Choroid plexus epithelial cell (primary cell): ENCODE results near the gene GRK2.

Experiments
- DNase-seq: peaks from one replicate; pipeline ENCODE4 v3.0.0-alpha.2; 2010; ENCODE audit warnings: low read depth
- H3K4me3 ChIP-seq: 2 replicates; pipeline ENCODE4 v1.5.1; 2011; ENCODE audit warnings: low read depth, mild to moderate bottlenecking, control low read depth, low read length, moderate library complexity
- CTCF ChIP-seq: conservative IDR thresholded peaks from 2 replicates; pipeline ENCODE4 v1.5.1; 2011; ENCODE audit warnings: low read depth, mild to moderate bottlenecking, control low read depth, inconsistent platforms, low read length, moderate library complexity

GRK2 gene

GRCh38 chr11:67238894-67239782 is 27.1 kb upstream of the GRK2 start:
- DNase-seq: peak; percentile 22
- no peak for TF ChIP-seq CTCF
- peak overlapping the region; percentile 44 for H3K4me3 ChIP-seq

GRCh38 chr11:67239783-67240575 is 26.3 kb upstream of the GRK2 start:
- peak; percentile 37 for TF ChIP-seq CTCF
- peak; percentile 99 for DNase-seq
- H3K4me3 ChIP-seq: peak overlapping the region; percentile 67

- peak; percentile 82 for DNase-seq
- H3K4me3 ChIP-seq: peak overlapping the region; percentile 67
Measured at GRCh38 chr11:67240576-67241389, 25.5 kb upstream of the GRK2 start.

GRCh38 chr11:67242548-67242947 is 23.7 kb upstream of the GRK2 start:
- H3K4me3 ChIP-seq: no peak overlapping the region
- no peak for TF ChIP-seq CTCF
- DNase-seq: no peak

More at GRCh38 chr11:67240576-67241389, 25.5 kb upstream of the GRK2 start:
- no peak for TF ChIP-seq CTCF

- TF ChIP-seq CTCF: no peak
- no peak overlapping the region for H3K4me3 ChIP-seq
- no peak for DNase-seq
Measured at GRCh38 chr11:67243051-67243450, 23.2 kb upstream of the GRK2 start.

GRCh38 chr11:67245046-67245445 is 21.2 kb upstream of the GRK2 start:
- H3K4me3 ChIP-seq: no peak overlapping the region
- no peak for DNase-seq
- TF ChIP-seq CTCF: no peak
